Ureter (tissue), 1 donor: ENCODE results near the gene RPS6KB2. TPM values are rescaled to one million over a fixed set of nuclear protein-coding genes. Genes with fewer than 3 reads are reported as not detected.

Experiments
- DNase-seq: peaks from one replicate; pipeline ENCODE4 v3.0.0-alpha.2; 2020; ENCODE audit warnings: low spot score
- total RNA-seq: library from RNA; stranded (reverse); gene quantifications from one replicate; pipeline ENCODE4 v1.2.4, GENCODE V29; 2023
- donor health status: DM: yes; HTN: yes; CAD: no.

The RPS6KB2 gene
- total RNA-seq: 44.8 TPM

DNA sequence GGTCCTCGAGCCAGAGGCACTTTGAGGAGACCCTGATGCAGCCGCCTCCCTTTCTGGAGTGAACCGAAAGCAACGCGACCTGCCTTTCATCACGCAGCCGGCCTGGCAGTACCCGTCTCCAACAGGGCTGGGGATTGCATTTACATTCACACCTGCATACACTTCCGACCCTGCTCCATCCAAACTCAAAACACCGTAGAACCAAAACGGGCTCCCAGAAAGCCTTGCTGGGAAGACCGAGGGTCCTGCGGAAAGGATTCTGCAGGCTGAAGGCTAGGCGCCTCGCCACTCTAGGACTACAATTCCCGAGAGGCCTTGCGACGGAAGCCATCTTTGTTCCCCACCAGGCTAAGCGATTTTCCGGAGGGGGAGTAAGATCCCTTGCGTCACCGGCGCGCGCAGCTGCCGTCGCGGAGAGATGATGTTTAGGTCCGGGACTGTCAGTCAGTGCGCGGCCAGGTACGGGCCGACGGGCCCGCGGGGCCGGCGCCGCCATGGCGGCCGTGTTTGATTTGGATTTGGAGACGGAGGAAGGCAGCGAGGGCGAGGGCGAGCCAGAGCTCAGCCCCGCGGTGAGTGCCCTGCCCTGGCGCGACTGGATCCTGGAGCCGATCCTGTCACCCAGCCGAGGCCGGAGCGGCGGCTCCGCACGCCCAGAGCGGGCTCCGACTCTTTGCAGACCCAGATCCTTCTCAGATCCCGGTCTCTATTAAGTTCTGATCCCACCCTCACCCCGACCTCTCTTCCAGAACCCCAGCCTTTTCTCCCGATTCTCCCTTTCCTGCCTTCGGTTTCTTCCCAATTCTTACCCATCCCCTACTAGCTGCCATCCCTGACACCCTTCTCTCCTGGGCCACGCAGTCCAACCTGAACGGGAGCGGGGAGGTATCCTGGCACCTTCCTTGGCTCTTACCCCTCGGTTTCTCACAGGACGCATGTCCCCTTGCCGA, at the start of gene RPS6KB2:
Gene RPS6KB2, plus strand, starts transcription at position 443 of the 950 bp plus-strand sequence. Its CDS starts 52 bp downstream, at position 495.
- DNase-seq: peak; percentile 99

- no peak for DNase-seq
Measured at GRCh38 chr11:67378544-67378943, 49.8 kb upstream of the RPS6KB2 start.

GRCh38 chr11:67379061-67380058, 48.9 kb upstream of the RPS6KB2 start:
- DNase-seq: no peak

DNA sequence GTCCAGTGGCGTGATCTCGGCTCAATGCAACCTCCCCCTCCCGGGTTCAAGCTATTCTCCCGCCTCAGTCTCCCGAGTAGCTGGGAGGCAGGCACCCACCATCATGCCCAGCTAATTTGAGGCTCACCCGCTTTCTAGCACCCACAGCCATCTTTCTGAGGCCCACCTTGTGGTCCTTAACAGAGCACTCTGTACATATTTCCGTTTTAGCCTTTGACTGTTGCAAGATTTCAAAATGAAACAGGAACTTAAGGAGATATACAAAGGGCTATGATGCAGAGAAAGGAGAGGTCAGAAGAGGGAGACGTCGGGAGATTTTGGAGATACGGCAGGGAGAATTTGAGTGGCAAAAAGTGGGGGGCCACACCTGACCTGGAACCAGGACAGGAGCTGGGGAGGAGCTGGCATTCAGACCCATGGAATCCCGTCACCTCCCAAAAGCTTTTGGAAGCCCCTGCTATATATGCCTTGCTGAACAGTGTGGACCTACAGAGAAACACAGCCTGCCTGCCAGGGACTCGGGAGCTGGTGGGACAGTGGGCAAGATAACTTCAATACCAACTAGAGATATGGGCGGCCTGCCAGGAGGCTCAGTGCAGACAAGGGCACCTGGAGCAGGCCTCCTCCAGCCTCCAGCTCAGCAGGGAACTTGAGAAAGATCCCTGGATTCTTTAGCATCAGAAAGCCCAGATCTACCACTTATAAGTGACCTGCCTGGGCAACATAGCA, 46.9 kb upstream of the RPS6KB2 start:
- no peak for DNase-seq

GRCh38 chr11:67382276-67383136, 45.8 kb upstream of the RPS6KB2 start:
- peak; percentile 86 for DNase-seq

DNA sequence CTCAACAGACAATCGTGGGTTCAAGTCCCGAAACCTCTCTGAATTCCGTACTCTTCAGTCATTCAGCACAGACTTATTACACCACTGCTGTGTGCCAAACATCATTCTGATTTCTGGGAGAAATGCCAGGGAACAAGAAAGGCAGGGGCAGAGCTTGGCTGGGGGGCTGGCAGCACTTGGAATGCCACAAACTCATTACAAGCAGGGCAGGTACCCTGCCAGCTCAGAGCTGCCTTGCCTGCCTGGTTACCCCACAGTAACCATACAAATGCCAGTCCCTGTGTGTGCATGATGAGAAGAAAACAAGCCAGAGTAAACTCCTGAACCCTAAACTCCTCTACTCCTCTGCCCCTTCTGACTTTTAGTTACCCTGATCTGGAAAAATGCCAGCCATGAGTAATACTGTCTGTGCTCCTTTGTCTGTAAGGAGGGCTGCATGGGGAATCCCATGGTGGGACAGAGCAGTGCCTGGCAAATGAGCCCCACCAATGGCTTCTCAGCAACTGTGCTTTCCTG, 43.4 kb upstream of the RPS6KB2 start:
- no peak for DNase-seq

- DNase-seq: no peak
Measured at GRCh38 chr11:67387069-67387468, 41.2 kb upstream of the RPS6KB2 start.

DNA sequence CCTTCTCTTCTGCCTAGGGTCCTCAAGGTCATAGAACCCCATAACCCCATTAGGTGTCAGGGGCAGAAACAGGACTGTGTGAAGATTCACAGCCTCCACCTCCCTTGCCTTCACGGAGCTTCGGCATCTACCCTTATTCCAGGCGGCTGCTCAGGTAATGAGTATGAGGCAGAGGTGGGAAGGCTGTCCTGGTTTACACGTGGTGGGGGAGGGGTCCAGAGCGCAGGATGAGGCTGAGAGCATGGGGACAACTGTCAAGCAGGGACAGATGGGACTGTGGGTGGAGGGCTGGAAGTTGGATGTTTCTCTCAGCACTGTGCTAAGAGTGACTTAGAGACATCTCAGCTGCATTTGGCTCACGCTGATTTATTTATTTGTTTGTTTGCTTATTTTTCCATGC, 40.8 kb upstream of the RPS6KB2 start:
- no peak for DNase-seq

GRCh38 chr11:67389477-67389876, 38.8 kb upstream of the RPS6KB2 start:
- DNase-seq: no peak

DNA sequence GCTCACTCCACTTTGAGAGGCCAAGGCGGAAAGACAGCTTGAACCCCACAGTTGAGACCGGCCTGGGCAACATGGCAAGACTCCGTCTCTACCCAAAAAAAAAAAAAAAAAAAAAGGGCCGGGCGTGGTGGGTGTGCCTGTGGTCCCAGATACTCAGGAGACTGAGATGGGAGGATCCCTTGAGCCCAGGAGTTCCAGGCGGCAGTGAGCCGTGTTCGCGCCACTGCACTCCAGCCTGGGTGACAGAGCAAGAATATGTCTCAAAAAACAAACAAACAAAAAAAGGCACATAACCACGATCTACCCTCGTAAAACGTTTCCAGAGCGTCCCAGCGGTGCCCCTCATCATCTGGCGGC, 37.4 kb upstream of the RPS6KB2 start:
- no peak for DNase-seq

DNA sequence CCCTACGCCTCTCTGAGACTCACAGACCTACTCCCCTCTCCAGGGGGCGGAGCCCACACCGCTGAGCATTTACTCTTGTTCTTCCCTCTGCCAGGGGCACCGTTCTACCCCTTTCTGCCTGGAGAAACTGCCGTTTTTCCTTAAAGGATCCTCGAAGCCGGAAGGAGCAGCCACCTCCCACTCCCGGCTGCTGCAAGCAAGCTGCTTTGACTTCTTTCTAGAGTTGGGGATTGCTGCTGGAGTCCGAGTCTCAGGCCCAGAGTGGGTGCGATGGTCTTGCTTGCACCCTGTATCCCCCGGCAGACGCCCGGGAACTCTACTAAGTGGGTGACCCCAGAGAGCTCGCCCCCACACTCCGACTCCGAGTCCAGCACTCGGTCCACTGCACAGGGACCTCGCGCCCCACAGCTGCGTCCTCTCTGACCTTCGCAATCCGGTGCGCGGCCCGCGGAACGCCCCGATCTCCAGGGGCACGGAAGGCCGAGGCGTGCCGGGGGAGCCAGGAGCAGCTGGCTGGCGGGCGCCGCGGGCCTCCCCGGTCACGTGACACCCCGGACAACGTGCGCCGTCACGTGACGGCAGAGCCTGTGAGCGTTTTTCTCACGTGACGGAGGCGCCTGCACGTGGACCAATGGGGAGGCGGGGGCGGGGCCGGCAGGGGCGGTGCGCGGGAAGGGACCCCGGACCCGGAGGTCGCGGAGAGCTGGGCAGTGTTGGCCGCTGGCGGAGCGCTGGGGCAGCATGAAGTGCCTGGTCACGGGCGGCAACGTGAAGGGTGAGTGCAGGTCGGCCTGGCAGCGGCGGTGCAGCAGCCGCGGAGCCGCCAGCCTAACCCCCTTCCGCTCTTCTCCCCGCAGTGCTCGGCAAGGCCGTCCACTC, 36.8 kb upstream of the RPS6KB2 start, which contains the start of gene RAD9A:
Gene RAD9A, plus strand, starts transcription at position 683 of the 879 bp plus-strand sequence. Its CDS starts 59 bp downstream, at position 742.
- peak; percentile 95 for DNase-seq

GRCh38 chr11:67392183-67392715, 36.0 kb upstream of the RPS6KB2 start:
- DNase-seq: no peak

- DNase-seq: no peak
Measured at GRCh38 chr11:67393437-67393836, 34.9 kb upstream of the RPS6KB2 start.

DNA sequence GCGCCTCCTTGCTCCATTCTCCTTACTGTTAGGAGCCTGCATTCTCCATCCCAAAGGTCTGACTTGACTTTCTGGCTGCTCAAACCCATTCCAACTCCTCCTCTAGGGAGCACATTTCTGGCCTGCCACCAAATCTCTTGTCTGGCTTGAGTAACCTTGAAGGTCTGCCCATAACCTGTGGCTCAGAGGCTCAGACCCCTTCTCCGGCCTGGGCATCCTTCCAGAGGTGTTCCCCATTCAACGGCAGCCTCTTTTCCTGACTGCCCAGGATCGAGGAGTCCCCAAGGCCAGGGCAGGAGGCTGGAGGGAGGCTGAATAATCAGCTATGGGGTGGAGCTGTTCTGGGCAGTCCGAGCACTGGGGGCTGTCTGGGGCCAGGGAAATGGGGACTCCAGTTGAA, 34.3 kb upstream of the RPS6KB2 start:
- no peak for DNase-seq

DNA sequence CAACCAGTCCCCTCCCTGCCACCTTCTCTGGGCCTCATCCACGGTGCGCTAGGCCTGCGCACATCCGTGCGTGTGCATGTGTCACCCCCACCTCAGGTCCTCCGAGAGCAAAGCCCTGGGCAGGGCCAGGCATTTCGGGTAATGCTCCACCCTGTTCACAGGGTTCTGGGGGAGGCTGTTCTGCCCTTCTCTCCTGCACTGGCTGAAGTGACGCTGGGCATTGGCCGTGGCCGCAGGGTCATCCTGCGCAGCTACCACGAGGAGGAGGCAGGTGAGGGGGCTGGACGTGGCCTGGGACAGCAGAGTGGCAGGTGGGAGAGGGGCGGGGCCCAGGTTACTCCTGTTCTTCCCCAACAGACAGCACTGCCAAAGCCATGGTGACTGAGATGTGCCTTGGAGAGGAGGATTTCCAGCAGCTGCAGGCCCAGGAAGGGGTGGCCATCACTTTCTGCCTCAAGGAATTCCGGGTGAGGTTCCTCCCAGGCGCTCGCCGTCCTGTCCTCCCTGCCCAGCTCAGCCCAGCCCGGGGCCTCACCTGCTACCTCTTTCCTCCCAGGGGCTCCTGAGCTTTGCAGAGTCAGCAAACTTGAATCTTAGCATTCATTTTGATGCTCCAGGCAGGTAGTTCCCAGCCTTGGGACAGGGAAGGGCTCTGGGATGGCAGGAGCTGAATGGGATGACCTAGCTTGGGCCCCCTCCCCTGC, 32.6 kb upstream of the RPS6KB2 start:
- no peak for DNase-seq

GRCh38 chr11:67396259-67396581, 32.1 kb upstream of the RPS6KB2 start:
- no peak for DNase-seq

- no peak for DNase-seq
Measured at GRCh38 chr11:67396587-67397389, 31.5 kb upstream of the RPS6KB2 start.

DNA sequence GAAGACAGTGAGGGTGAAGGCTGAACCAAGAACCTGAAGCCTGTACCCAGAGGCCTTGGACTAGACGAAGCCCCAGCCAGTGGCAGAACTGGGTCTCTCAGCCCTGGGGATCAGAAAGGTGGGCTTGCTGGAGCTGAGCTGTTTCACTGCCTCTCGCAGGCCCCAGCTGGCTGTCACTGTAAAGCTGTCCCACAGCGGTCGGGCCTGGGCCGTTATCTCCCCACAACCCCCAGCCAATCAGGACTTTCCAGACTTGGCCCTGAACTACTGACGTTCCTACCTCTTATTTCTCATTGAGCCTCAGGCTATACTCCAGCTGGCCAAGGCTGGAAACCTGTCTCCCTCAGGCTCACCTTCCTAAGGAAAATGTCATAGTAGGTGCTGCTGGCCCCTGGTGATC, 30.8 kb upstream of the RPS6KB2 start:
- no peak for DNase-seq
